K562 (cell line): Measurements from ENCODE around the gene TRRAP.

Source experiments
- CHD1 ChIP-seq: fragments of 200-600 bp; sonication (generic); IDR thresholded peaks from one replicate; pipeline ENCODE4 v1.6.1; 2012; ENCODE audit warnings: mild to moderate bottlenecking, moderate library complexity, low read length, inconsistent platforms
- FOS ChIP-seq: IDR thresholded peaks from 3 replicates; pipeline ENCODE4 v1.6.1; 2011; ENCODE audit not compliant: insufficient read length; ENCODE audit errors: extremely low read depth
- MAFK ChIP-seq: IDR thresholded peaks from 2 replicates; pipeline ENCODE4 v1.6.1; 2011; ENCODE audit warnings: low read length, improper control_type of control experiment
- POLR2A ChIP-seq: fragments of 450-650 bp; conservative IDR thresholded peaks from 2 replicates; pipeline ENCODE4 v1.6.1; 2016
- SRF ChIP-seq, 2 experiments: fragments of 250-450, 450-650 bp in 1 of 2; sonication (Bioruptor Pico) in 1 of 2; sonication (generic) in 1 of 2; formaldehyde crosslinking; IDR thresholded peaks; 2 replicates each; pipeline versions ENCODE4 v1.5.0 to v1.5.1; 2020 to 2022; ENCODE audit warnings: mild to moderate bottlenecking in 1 of 2, missing genetic modification reagents in 1 of 2
- TAF1 ChIP-seq: IDR thresholded peaks from 2 replicates; pipeline ENCODE4 v1.6.1; 2011; ENCODE audit warnings: mild to moderate bottlenecking, low read length, moderate library complexity; ENCODE audit not compliant: insufficient read depth, control insufficient read depth, severe bottlenecking; ENCODE audit errors: extremely low read depth
- TCF7 ChIP-seq: sonication (generic); IDR thresholded peaks from 2 replicates; pipeline ENCODE4 v1.6.1; 2016; ENCODE audit warnings: antibody characterized with exemption, borderline replicate concordance
- TSHZ1 ChIP-seq: fragments of 250-450 bp; sonication (Bioruptor Pico); IDR thresholded peaks from 2 replicates; pipeline ENCODE4 v1.4.0; 2020; ENCODE audit warnings: mild to moderate bottlenecking, moderate library complexity
- VEZF1 ChIP-seq: fragments of 200-800 bp; sonication (Bioruptor generic); IDR thresholded peaks from 2 replicates; pipeline ENCODE4 v1.6.1; 2017; ENCODE audit warnings: missing genetic modification characterization, missing compliant biosample characterization
- ZFX ChIP-seq: sonication (generic); formaldehyde crosslinking; IDR thresholded peaks from 2 replicates; pipeline ENCODE4 v1.8.0; 2022; ENCODE audit warnings: mild to moderate bottlenecking, missing genetic modification reagents, moderate library complexity
- TF ChIP-seq, protein P1 (sequence below): IDR thresholded peaks from 3 replicates; pipeline ENCODE4 v1.6.1; 2011; ENCODE audit warnings: borderline replicate concordance, mild to moderate bottlenecking; ENCODE audit not compliant: insufficient read length, insufficient read depth
- TF ChIP-seq, protein P2 (sequence below), 3 experiments: IDR thresholded peaks in 2 of 3; conservative IDR thresholded peaks in 1 of 3; 2 replicates each; pipeline ENCODE4 v1.5.1; 2011 to 2012; ENCODE audit warnings: low read length in 3 of 3, mild to moderate bottlenecking in 3 of 3, control low read depth in 2 of 3, improper control_type of control experiment in 1 of 3, inconsistent platforms in 1 of 3, low read depth in 1 of 3, mixed read lengths in 1 of 3, moderate library complexity in 1 of 3; ENCODE audit not compliant: insufficient read depth in 2 of 3
- TF ChIP-seq, protein P3 (sequence below): sonication (generic); formaldehyde crosslinking; IDR thresholded peaks from 2 replicates; pipeline ENCODE4 v1.8.1; 2023; ENCODE audit warnings: mild to moderate bottlenecking, missing genetic modification reagents

DNA sequence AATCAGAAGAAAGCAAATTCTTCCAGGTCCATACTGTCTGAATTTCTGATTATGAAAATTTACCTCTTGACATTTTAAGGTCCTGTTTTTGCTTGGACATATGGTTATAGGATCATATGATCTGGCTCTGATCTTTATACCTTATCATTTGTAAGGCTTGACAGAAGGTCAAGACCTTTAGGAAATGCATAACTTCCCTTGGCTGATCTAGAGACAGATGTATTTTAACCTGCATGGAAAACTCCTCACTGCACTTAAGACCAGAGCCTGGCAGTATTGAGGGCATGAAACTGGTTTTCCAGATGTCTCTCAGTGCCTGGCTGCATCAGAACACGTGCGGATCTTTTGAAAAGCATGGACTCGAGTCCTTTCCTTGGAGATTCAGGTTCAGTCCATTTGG is 55.9 kb downstream of the TRRAP start:
- TF ChIP-seq TAF1: no peak
- no peak for TF ChIP-seq CHD1
- TF ChIP-seq MAFK: no peak
- TF ChIP-seq TCF7: no peak
- TF ChIP-seq POLR2A: no peak
- no peak for TF ChIP-seq ZFX
- TF ChIP-seq TSHZ1: no peak
- TF ChIP-seq SRF (CRISPR knock-in tag; IDR thresholded peaks at IDR 0.05): no peak
- TF ChIP-seq, protein P1, sequence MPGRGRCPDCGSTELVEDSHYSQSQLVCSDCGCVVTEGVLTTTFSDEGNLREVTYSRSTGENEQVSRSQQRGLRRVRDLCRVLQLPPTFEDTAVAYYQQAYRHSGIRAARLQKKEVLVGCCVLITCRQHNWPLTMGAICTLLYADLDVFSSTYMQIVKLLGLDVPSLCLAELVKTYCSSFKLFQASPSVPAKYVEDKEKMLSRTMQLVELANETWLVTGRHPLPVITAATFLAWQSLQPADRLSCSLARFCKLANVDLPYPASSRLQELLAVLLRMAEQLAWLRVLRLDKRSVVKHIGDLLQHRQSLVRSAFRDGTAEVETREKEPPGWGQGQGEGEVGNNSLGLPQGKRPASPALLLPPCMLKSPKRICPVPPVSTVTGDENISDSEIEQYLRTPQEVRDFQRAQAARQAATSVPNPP: no peak
- TF ChIP-seq FOS: no peak
- TF ChIP-seq, protein P2, sequence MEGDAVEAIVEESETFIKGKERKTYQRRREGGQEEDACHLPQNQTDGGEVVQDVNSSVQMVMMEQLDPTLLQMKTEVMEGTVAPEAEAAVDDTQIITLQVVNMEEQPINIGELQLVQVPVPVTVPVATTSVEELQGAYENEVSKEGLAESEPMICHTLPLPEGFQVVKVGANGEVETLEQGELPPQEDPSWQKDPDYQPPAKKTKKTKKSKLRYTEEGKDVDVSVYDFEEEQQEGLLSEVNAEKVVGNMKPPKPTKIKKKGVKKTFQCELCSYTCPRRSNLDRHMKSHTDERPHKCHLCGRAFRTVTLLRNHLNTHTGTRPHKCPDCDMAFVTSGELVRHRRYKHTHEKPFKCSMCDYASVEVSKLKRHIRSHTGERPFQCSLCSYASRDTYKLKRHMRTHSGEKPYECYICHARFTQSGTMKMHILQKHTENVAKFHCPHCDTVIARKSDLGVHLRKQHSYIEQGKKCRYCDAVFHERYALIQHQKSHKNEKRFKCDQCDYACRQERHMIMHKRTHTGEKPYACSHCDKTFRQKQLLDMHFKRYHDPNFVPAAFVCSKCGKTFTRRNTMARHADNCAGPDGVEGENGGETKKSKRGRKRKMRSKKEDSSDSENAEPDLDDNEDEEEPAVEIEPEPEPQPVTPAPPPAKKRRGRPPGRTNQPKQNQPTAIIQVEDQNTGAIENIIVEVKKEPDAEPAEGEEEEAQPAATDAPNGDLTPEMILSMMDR (IDR thresholded peaks at IDR 0.05 in 2 of 3, conservative IDR thresholded peaks at IDR 0.05 in 1 of 3; ENCODE audit: insufficient read depth in 2 of 3, low read depth in 1 of 3, low read length in 3 of 3): no peak
- no peak for TF ChIP-seq VEZF1
- TF ChIP-seq, protein P3, sequence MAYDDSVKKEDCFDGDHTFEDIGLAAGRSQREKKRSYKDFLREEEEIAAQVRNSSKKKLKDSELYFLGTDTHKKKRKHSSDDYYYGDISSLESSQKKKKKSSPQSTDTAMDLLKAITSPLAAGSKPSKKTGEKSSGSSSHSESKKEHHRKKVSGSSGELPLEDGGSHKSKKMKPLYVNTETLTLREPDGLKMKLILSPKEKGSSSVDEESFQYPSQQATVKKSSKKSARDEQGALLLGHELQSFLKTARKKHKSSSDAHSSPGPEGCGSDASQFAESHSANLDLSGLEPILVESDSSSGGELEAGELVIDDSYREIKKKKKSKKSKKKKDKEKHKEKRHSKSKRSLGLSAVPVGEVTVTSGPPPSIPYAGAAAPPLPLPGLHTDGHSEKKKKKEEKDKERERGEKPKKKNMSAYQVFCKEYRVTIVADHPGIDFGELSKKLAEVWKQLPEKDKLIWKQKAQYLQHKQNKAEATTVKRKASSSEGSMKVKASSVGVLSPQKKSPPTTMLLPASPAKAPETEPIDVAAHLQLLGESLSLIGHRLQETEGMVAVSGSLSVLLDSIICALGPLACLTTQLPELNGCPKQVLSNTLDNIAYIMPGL (CRISPR knock-in tag): no peak
